ENCODE measurements around the gene PALLD.

Gene PALLD

GRCh38 chr4:168634276-168634802, 137.5 kb downstream of the PALLD start:
- no peak overlapping the region for H3K4me3 ChIP-seq (ENCODE audit: control insufficient read depth, low read depth, low read length)
- TF ChIP-seq CTCF (IDR thresholded peaks at IDR 0.05; ENCODE audit: control insufficient read depth, insufficient read depth, low read depth, low read length, missing control alignments) = no peak
- peak; percentile 93 for DNase-seq (ENCODE audit: low read depth)

GRCh38 chr4:168636040-168636439, 139.2 kb downstream of the PALLD start:
- no peak overlapping the region for H3K4me3 ChIP-seq (ENCODE audit: control insufficient read depth, low read depth, low read length)
- DNase-seq (ENCODE audit: low read depth) = no peak

GRCh38 chr4:168636506-168637196, 139.8 kb downstream of the PALLD start:
- peak overlapping the region; percentile 4; the same call in 1 of the 2 replicates for H3K4me3 ChIP-seq (ENCODE audit: control insufficient read depth, low read depth, low read length)
- no peak for TF ChIP-seq CTCF (IDR thresholded peaks at IDR 0.05; ENCODE audit: control insufficient read depth, insufficient read depth, low read depth, low read length, missing control alignments)
- DNase-seq (ENCODE audit: low read depth) = no peak

More at GRCh38 chr4:168636040-168636439, 139.2 kb downstream of the PALLD start:
- no peak for TF ChIP-seq CTCF (IDR thresholded peaks at IDR 0.05; ENCODE audit: control insufficient read depth, insufficient read depth, low read depth, low read length, missing control alignments)

GRCh38 chr4:168637872-168638756, 141.3 kb downstream of the PALLD start:
- DNase-seq (ENCODE audit: low read depth) = no peak
- no peak overlapping the region for H3K4me3 ChIP-seq (ENCODE audit: control insufficient read depth, low read depth, low read length)
- no peak for TF ChIP-seq CTCF (IDR thresholded peaks at IDR 0.05; ENCODE audit: control insufficient read depth, insufficient read depth, low read depth, low read length, missing control alignments)

- no peak overlapping the region for H3K4me3 ChIP-seq (ENCODE audit: control insufficient read depth, low read depth, low read length)
- DNase-seq (ENCODE audit: low read depth) = no peak
Observed at GRCh38 chr4:168639914-168640313, 143.1 kb downstream of the PALLD start.

More at GRCh38 chr4:168639914-168640313, 143.1 kb downstream of the PALLD start:
- TF ChIP-seq CTCF (IDR thresholded peaks at IDR 0.05; ENCODE audit: control insufficient read depth, insufficient read depth, low read depth, low read length, missing control alignments) = no peak
